Measurements from ENCODE around the gene OPCML. TPM values are rescaled to one million over a fixed set of nuclear protein-coding genes. Genes with fewer than 3 reads are reported as not detected.

Gene OPCML
- total RNA-seq, 1 donor = not detected

DNA sequence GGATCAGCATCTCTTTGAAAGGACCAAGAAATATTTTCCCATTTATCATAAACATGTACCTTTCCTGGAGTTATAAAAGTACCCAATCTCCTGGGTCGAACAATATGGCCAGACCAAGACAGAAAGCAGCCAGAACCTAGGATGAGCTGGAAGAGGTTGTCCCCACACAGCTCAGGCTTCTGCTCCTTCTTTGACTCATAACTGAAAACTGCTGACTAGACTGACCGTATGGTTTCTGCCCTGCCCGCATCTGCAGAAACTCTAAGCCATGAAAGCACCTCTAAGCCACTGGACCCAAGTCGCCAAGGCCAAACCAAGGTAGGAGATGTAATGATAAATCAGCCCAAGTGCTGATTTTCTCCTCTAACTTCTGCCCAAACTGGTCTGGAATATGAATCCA lies 129.8 kb downstream of the OPCML start:
- no peak for DNase-seq (ENCODE audit: low read depth)
- no peak overlapping the region for H3K4me3 ChIP-seq (ENCODE audit: low read depth, low read length)
- TF ChIP-seq CTCF (IDR thresholded peaks at IDR 0.05; ENCODE audit: insufficient read depth, low read depth, low read length) = no peak

DNA sequence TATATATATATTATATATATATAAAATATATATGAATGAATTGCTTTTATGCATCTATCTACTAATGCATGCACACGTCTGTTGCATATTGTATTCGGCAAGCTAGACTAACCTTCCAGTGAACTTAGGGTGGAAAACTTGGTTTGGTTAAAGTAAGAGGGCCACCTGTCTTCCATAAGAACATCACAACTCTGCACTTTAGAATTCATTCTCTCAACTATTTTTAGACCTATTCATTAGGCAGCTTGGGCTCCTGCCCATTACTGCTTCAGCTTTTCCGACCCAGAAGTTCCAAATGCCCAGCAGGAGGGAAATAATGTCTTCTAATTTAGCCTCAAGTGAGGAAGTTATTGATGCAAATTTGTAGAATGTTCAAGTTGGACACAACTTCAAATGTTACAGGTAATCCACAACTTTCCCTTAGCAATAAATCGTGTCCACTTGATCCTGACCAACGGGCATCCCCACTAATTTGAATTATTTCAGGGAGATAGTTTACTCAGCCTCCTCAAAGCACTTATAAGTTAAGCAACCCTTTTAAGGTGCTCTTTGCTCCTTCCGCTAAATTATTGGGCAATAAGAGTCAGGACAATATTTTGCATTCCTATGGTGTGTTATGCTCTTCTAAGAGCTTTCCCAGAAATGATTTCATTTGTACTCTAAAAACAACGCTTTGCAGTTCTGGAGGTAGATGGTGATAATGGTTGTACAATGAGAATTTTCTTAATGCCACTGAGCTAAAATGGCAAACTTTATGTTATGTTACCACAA lies 132.3 kb downstream of the OPCML start:
- no peak overlapping the region for H3K4me3 ChIP-seq (ENCODE audit: low read depth, low read length)
- DNase-seq (ENCODE audit: low read depth) = no peak
- TF ChIP-seq CTCF (IDR thresholded peaks at IDR 0.05; ENCODE audit: insufficient read depth, low read depth, low read length) = no peak

DNA sequence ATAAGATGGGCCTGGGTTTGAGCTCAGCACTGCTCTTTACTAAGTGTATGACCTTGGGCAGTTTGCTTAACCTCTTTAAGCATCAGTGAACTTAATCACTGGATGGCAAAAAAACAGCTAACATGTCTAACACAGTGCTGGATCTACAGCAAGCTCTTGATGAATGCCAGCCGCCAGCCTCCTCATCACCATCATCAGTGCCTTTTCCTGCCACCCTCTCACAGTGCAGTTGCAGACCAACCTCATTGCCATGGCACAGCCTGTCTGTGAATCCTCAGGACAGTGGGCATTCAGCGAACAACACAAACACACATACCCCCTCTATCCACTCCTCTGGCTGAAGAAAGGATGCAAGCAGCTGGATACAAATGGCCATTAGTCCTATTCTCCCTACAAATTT lies 133.0 kb downstream of the OPCML start:
- H3K4me3 ChIP-seq (ENCODE audit: low read depth, low read length) = no peak overlapping the region
- TF ChIP-seq CTCF (IDR thresholded peaks at IDR 0.05; ENCODE audit: insufficient read depth, low read depth, low read length) = no peak
- DNase-seq (ENCODE audit: low read depth) = no peak

GRCh38 chr11:133390803-133391202 lies 141.5 kb downstream of the OPCML start:
- H3K4me3 ChIP-seq (ENCODE audit: low read depth, low read length) = no peak overlapping the region
- no peak for DNase-seq (ENCODE audit: low read depth)
- TF ChIP-seq CTCF (IDR thresholded peaks at IDR 0.05; ENCODE audit: insufficient read depth, low read depth, low read length) = no peak

GRCh38 chr11:133388975-133389568 lies 143.2 kb downstream of the OPCML start:
- TF ChIP-seq CTCF (IDR thresholded peaks at IDR 0.05; ENCODE audit: insufficient read depth, low read depth, low read length) = no peak
- no peak overlapping the region for H3K4me3 ChIP-seq (ENCODE audit: low read depth, low read length)
- no peak for DNase-seq (ENCODE audit: low read depth)

DNA sequence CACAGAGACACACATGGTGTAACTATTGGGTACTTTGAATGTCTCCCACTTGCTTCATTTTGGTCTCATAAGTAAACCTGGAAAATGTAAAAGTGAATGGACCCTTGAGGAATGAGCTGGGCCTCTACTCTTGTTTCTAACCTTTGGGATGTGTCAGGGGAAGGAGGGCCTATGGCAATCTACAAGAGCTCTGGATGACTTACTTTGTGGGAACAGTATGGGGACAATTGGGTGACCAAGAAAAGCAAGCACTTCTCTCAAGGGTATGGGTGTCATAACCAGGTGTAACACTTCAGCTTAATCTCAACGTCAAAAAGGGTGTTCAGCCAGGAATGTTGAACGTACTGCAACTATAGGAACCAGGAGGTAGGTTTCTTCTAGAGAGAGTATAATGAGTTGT lies 144.0 kb downstream of the OPCML start:
- no peak for DNase-seq (ENCODE audit: low read depth)
- no peak for TF ChIP-seq CTCF (IDR thresholded peaks at IDR 0.05; ENCODE audit: insufficient read depth, low read depth, low read length)
- no peak overlapping the region for H3K4me3 ChIP-seq (ENCODE audit: low read depth, low read length)
